SK-N-SH (cell line): ENCODE measurements around the gene IQSEC1. TPM values are rescaled to one million over a fixed set of nuclear protein-coding genes. Genes with fewer than 3 reads are reported as not detected.

Source experiments
- CTCF ChIA-PET: fragments of 300-600, 350-600 bp; formaldehyde crosslinking; extraction: SDS; loops from one replicate; lab custom pipeline; 2021; lab: Yijun Ruan, JAX
- POLR2A ChIA-PET: fragments of 350-600 bp; sonication (Branson Sonifier 250); formaldehyde crosslinking; extraction: SDS; loops from one replicate; lab custom pipeline; 2020; ENCODE audit warnings: antibody characterized with exemption, inconsistent platforms; lab: Yijun Ruan, JAX
- DNase-seq: peaks from one replicate; pipeline ENCODE4 v3.0.0; 2012
- H2AFZ ChIP-seq: fragments of 200-600 bp; sonication (generic); 2 replicates; pipeline ENCODE4 v1.8.1; 2016; ENCODE audit warnings: antibody characterized with exemption, mild to moderate bottlenecking, low read depth
- H3F3A ChIP-seq: fragments of 200-600 bp; sonication (generic); replicated peaks from 2 replicates; pipeline ENCODE3; 2016; ENCODE audit warnings: antibody characterized with exemption, mild to moderate bottlenecking; ENCODE audit not compliant: insufficient read depth
- H3K27ac ChIP-seq, 2 experiments: fragments of 200-500 bp in 1 of 2; fragments of 200-600 bp in 1 of 2; sonication (Bioruptor generic) in 1 of 2; sonication (generic), shearing (Covaris generic) in 1 of 2; 2 replicates each; pipeline versions ENCODE4 v1.5.1 to v1.6.1; 2014 to 2016; ENCODE audit warnings: low read depth in 2 of 2, inconsistent platforms in 1 of 2, low read length in 1 of 2, mild to moderate bottlenecking in 1 of 2, mixed read lengths in 1 of 2
- H3K27me3 ChIP-seq: fragments of 200-600 bp; sonication (generic), shearing (Covaris generic); 2 replicates; pipeline ENCODE4 v1.6.1; 2016; ENCODE audit warnings: mixed run types; ENCODE audit not compliant: insufficient read depth
- H3K36me3 ChIP-seq, 2 experiments: fragments of 200-500 bp in 1 of 2; fragments of 200-600 bp in 1 of 2; sonication (Bioruptor generic) in 1 of 2; sonication (generic) in 1 of 2; replicated peaks in 1 of 2; 2 replicates each; pipeline versions ENCODE3 to v1.5.1; 2014 to 2016; ENCODE audit warnings: low read length in 1 of 2, mild to moderate bottlenecking in 1 of 2; ENCODE audit not compliant: insufficient read depth in 2 of 2, control insufficient read depth in 1 of 2
- H3K4me1 ChIP-seq, 2 experiments: fragments of 200-500 bp in 1 of 2; fragments of 200-600 bp in 1 of 2; sonication (Bioruptor generic) in 1 of 2; sonication (generic), shearing (Covaris generic) in 1 of 2; 2 replicates each; pipeline versions ENCODE4 v1.5.1 to v1.6.1; 2014 to 2016; ENCODE audit warnings: low read depth in 1 of 2, low read length in 1 of 2, mixed run types in 1 of 2; ENCODE audit not compliant: insufficient read depth in 2 of 2, control insufficient read depth in 1 of 2
- H3K4me2 ChIP-seq: fragments of 200-600 bp; sonication (generic), shearing (Covaris generic); 2 replicates; pipeline ENCODE4 v1.6.1; 2017; ENCODE audit warnings: mixed run types
- H3K4me3 ChIP-seq, 2 experiments: fragments of 200-500 bp in 1 of 2; fragments of 200-600 bp in 1 of 2; sonication (Bioruptor generic) in 1 of 2; sonication (generic), shearing (Covaris generic) in 1 of 2; 2 replicates each; pipeline versions ENCODE4 v1.5.1 to v1.8.1; 2014 to 2016; ENCODE audit warnings: low read depth in 2 of 2, inconsistent platforms in 1 of 2, low read length in 1 of 2, mild to moderate bottlenecking in 1 of 2, mixed read lengths in 1 of 2, moderate library complexity in 1 of 2
- H3K79me2 ChIP-seq: fragments of 200-600 bp; sonication (generic); 2 replicates; pipeline ENCODE4 v1.8.1; 2017; ENCODE audit warnings: mild to moderate bottlenecking; ENCODE audit not compliant: insufficient read depth
- H3K9ac ChIP-seq: fragments of 200-600 bp; sonication (generic); 2 replicates; pipeline ENCODE4 v1.6.1; 2017; ENCODE audit warnings: mixed run types
- H3K9me2 ChIP-seq: fragments of 200-600 bp; sonication (generic); 2 replicates; pipeline ENCODE4 v1.6.1; 2017; ENCODE audit warnings: mixed run types
- H3K9me3 ChIP-seq: fragments of 200-600 bp; sonication (generic); 2 replicates; pipeline ENCODE4 v1.6.1; 2017; ENCODE audit warnings: mixed run types, mild to moderate bottlenecking, moderate library complexity
- H4K20me1 ChIP-seq: fragments of 200-600 bp; sonication (generic); 2 replicates; pipeline ENCODE4 v1.6.1; 2017; ENCODE audit warnings: mild to moderate bottlenecking, mixed run types; ENCODE audit not compliant: insufficient read depth
- EP300 ChIP-seq, 2 experiments: IDR thresholded peaks; 2 replicates each; pipeline versions ENCODE4 v1.4.0 to v1.6.1; 2012; ENCODE audit warnings: borderline replicate concordance in 1 of 2, low read depth in 1 of 2, low read length in 1 of 2
- GATA2 ChIP-seq: sonication (generic); formaldehyde crosslinking; IDR thresholded peaks from 2 replicates; pipeline ENCODE4 v1.5.0; 2020; ENCODE audit warnings: mild to moderate bottlenecking, missing genetic modification reagents
- MAX ChIP-seq: IDR thresholded peaks from 2 replicates; pipeline ENCODE4 v1.4.0; 2012; ENCODE audit warnings: low read depth
- MXI1 ChIP-seq: IDR thresholded peaks from 2 replicates; pipeline ENCODE4 v1.6.1; 2012; ENCODE audit warnings: mild to moderate bottlenecking, low read depth, low read length, improper control_type of control experiment
- PBX3 ChIP-seq: IDR thresholded peaks from 2 replicates; pipeline ENCODE4; 2012
- REST ChIP-seq: IDR thresholded peaks from 2 replicates; pipeline ENCODE4 v1.6.1; 2012; ENCODE audit warnings: mild to moderate bottlenecking, low read depth, low read length, moderate library complexity
- RXRA ChIP-seq: IDR thresholded peaks from 2 replicates; pipeline ENCODE4 v1.4.0; 2012; ENCODE audit warnings: low read depth, mild to moderate bottlenecking, borderline replicate concordance
- YY1 ChIP-seq: IDR thresholded peaks from 2 replicates; pipeline ENCODE4 v1.4.0; 2012; ENCODE audit warnings: low read depth, mild to moderate bottlenecking
- ZBTB33 ChIP-seq: IDR thresholded peaks from 2 replicates; pipeline ENCODE4 v1.4.0; 2012; ENCODE audit warnings: low read depth, borderline replicate concordance
- WGBS: methylation state at CpG from one replicate; pipeline ENCODE4 v1.1.6; 2017; ENCODE audit warnings: low lambda C conversion rate; 5-methylcytosine and 5-hydroxymethylcytosine counted together
- polyA plus RNA-seq, 3 experiments: library from polyadenylated mRNA; depleted of rRNA; stranded (reverse); fragments of >200 nt; gene quantifications; 2 replicates each; pipeline ENCODE4 v1.2.3, GENCODE V29; 2012

The IQSEC1 gene
- polyA plus RNA-seq, 1 of the 3 experiments (the other 2 are of a cell fraction) = 6.2 TPM

- H3K4me2 ChIP-seq = no peak overlapping the region
- H2AFZ ChIP-seq = no peak overlapping the region
- POLR2A ChIA-PET = no interaction called here
Observed at GRCh38 chr3:12875857-12876836, 197.1 kb downstream of the IQSEC1 start.

GRCh38 chr3:12871404-12871983, 201.7 kb downstream of the IQSEC1 start:
- Histone ChIP-seq H3K27me3 (no peaks in the 10 kb centered on the region), H3K79me2 (no peaks in the 10 kb centered on the region), H4K20me1 (no peaks in the 10 kb centered on the region), H3K9me3 (no peaks in the 10 kb centered on the region), H3K9me2 (no peaks in the 10 kb centered on the region), H3F3A (no peaks in the 10 kb centered on the region), H3K36me3 (no peaks in the 10 kb centered on the region), H3K9ac (no peak overlapping the region), H2AFZ (no peak overlapping the region), H3K4me3 (no peak overlapping the region), H3K27ac (no peak overlapping the region), H3K4me1 (peaks cover 0 to 15% of the 10 kb centered on the region in 2 experiments; a peak in 1 of 4 replicates), H3K4me2 (no peak overlapping the region)
- ChIA-PET CTCF (interaction anchor here (1.2 to 13.3 kb wide), 2 partner anchors 8 to 20 kb away, joined by 3 to 150 read pairs; no protein-coding TSS in a partner anchor), POLR2A (no interaction called here)
- TF ChIP-seq RXRA (no peak), GATA2 (CRISPR knock-in tag) (peak; percentile 15; the same call in 1 of the 2 replicates), MAX (no peak), ZBTB33 (no peak), EP300 (IDR thresholded peaks at IDR 0.05; ENCODE audit: borderline replicate concordance in 1 of 2, low read depth in 1 of 2, low read length in 1 of 2) (no peak), MXI1 (no peak), REST (no peak), PBX3 (no peak)
- 63% methylated on average over 12 of the region's 12 CpGs for WGBS
- DNase-seq = no peak

More at GRCh38 chr3:12875857-12876836, 197.1 kb downstream of the IQSEC1 start:
- Histone ChIP-seq H3K36me3 (no peaks in the 10 kb centered on the region), H3K9me3 (no peaks in the 10 kb centered on the region), H3K9me2 (no peaks in the 10 kb centered on the region), H3K27me3 (no peaks in the 10 kb centered on the region; the same call in 1 of the 2 replicates), H4K20me1 (no peaks in the 10 kb centered on the region), H3K4me1 (peaks cover 0 to 16% of the 10 kb centered on the region in 2 experiments; a peak in 1 of 4 replicates), H3K4me3 (peak overlapping the region in 1 of 2 experiments; percentile 30; a peak in 2 of 4 replicates), H3F3A (no peaks in the 10 kb centered on the region), H3K79me2 (no peaks in the 10 kb centered on the region), H3K9ac (no peak overlapping the region), H3K27ac (no peak overlapping the region)
- CTCF ChIA-PET = interaction anchor here (0.6 to 9.4 kb wide), 2 partner anchors 14 to 972 kb away, joined by 3 to 120 read pairs; no protein-coding TSS in a partner anchor
- peak; percentile 93 for DNase-seq
- WGBS = 57% methylated on average over 26 of the region's 60 CpGs
- TF ChIP-seq YY1 = no peak
- peak; percentile 50; the same call in 1 of the 2 replicates for TF ChIP-seq MXI1
- TF ChIP-seq, all 33 proteins: peak for 1
